Fibroblast of skin of right biceps (primary cell): ENCODE results near the gene ZNF350.
"Not testable (repeated sequence)": the region's sequence is repeated elsewhere in the genome, so short reads cannot be mapped to it uniquely, and the experiment has no call there.

ENCODE experiments used
- DNase-seq: peaks from one replicate; pipeline ENCODE4 v3.0.0-alpha.2; 2013

ZNF350 gene

GRCh38 chr19:51986309-51987291, at the start of gene ZNF350:
Gene ZNF350 (minus strand): TSS chr19:51986840. CDS start chr19:51974360, 12,480 bp downstream.
- DNase-seq, result peak; percentile 95

- peak; percentile 14 for DNase-seq
Observed at GRCh38 chr19:52034051-52034728, 47.5 kb upstream of the ZNF350 start.

GRCh38 chr19:52028780-52029123, 42.1 kb upstream of the ZNF350 start:
- no peak for DNase-seq

- DNase-seq, result peak; percentile 88
Observed at GRCh38 chr19:52028027-52028779, 41.6 kb upstream of the ZNF350 start, which contains the start of gene ZNF614. Gene ZNF614 (minus strand): TSS chr19:52028379. CDS start chr19:52025745, 2,634 bp downstream.

- DNase-seq, result not testable (repeated sequence)
Observed at GRCh38 chr19:52026255-52026990, 39.8 kb upstream of the ZNF350 start.

GRCh38 chr19:52024478-52024877, 37.8 kb upstream of the ZNF350 start:
- not testable (repeated sequence) for DNase-seq

- DNase-seq, result no peak
Observed at GRCh38 chr19:52022193-52022592, 35.6 kb upstream of the ZNF350 start.

GRCh38 chr19:52020506-52020905, 33.9 kb upstream of the ZNF350 start:
- DNase-seq, result no peak

GRCh38 chr19:52010674-52011073, 24.0 kb upstream of the ZNF350 start:
- no peak for DNase-seq

GRCh38 chr19:52007806-52008557, 21.3 kb upstream of the ZNF350 start, which contains the start of gene ZNF615:
Gene ZNF615 (minus strand): TSS chr19:52008211. CDS start chr19:52003711, 4,500 bp downstream.
- peak; percentile 87 for DNase-seq

GRCh38 chr19:52007451-52007805, 20.8 kb upstream of the ZNF350 start:
- DNase-seq, result peak; percentile 3

GRCh38 chr19:51994048-51994644, 7.5 kb upstream of the ZNF350 start:
- no peak for DNase-seq

- no peak for DNase-seq
Observed at GRCh38 chr19:51993422-51993821, 6.8 kb upstream of the ZNF350 start.

- DNase-seq, result no peak
Observed at GRCh38 chr19:51983361-51983760, 3.3 kb downstream of the ZNF350 start.

- DNase-seq, result not testable (repeated sequence)
Observed at GRCh38 chr19:51980926-51981325, 5.7 kb downstream of the ZNF350 start.

GRCh38 chr19:51980116-51980736, 6.4 kb downstream of the ZNF350 start:
- DNase-seq, result no peak

- DNase-seq, result no peak
Observed at GRCh38 chr19:51978882-51979281, 7.8 kb downstream of the ZNF350 start.

- DNase-seq, result no peak
Observed at GRCh38 chr19:51977346-51977745, 9.3 kb downstream of the ZNF350 start.

GRCh38 chr19:51976852-51977251, 9.8 kb downstream of the ZNF350 start:
- no peak for DNase-seq

- not testable (repeated sequence) for DNase-seq
Observed at GRCh38 chr19:51975787-51976186, 10.9 kb downstream of the ZNF350 start.

GRCh38 chr19:51971624-51972023, 15.0 kb downstream of the ZNF350 start:
- DNase-seq, result peak; percentile 41
